ENCODE measurements around the gene DNMBP.
A peak's percentile ranks its signal among the peaks of the same experiment; 100 is the strongest.

DNA sequence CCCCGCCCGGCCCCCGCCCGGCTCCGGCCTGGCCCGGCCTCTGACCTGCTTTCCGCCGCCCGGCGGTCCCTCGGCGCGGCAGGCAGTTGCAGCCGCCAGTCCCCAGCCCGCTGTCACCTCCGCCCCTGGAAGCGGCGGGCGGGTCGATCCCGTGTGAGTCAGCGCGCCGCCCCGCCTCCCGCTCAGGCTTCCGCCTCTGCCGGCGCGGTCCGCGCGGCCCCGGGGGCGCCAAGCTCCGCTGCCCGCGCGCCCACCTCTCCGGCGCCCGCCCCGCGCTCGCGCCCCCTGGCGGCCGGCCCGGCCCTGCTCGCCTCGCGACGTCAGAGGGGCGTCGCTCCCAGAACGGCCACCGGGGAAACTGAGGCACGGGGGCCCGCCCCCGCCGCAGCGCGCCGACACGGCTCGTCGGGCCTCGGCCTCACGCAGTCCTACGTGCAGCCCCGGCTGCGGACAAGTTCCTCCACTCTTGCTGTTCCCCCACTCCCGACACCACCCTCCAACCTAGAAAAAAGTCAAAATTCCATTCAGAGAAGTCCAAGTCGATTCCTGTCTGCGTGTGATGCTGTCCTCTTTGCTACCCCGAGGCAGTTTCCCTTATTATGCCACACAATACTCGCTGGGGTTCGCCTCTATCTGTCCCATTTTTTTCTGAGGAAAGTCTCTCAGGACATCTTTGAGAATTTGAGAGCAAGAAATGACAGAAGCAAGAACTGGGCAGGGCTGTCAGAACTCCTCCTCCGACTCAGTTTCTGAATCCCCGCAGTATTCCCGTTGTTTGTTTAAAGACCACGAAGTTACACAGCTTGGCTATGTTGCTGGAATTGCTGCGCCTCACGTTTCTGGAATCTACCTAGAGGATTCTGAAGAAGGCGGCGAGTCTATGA, at the start of gene DNMBP:
- TF ChIP-seq, protein P1, sequence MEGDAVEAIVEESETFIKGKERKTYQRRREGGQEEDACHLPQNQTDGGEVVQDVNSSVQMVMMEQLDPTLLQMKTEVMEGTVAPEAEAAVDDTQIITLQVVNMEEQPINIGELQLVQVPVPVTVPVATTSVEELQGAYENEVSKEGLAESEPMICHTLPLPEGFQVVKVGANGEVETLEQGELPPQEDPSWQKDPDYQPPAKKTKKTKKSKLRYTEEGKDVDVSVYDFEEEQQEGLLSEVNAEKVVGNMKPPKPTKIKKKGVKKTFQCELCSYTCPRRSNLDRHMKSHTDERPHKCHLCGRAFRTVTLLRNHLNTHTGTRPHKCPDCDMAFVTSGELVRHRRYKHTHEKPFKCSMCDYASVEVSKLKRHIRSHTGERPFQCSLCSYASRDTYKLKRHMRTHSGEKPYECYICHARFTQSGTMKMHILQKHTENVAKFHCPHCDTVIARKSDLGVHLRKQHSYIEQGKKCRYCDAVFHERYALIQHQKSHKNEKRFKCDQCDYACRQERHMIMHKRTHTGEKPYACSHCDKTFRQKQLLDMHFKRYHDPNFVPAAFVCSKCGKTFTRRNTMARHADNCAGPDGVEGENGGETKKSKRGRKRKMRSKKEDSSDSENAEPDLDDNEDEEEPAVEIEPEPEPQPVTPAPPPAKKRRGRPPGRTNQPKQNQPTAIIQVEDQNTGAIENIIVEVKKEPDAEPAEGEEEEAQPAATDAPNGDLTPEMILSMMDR (conservative IDR thresholded peaks at IDR 0.05; ENCODE audit: low read depth, low read length), result peak; percentile 64
- TF ChIP-seq ELK1 (IDR thresholded peaks at IDR 0.05; ENCODE audit: borderline replicate concordance, low read depth, low read length) (no peak), MXI1 (IDR thresholded peaks at IDR 0.05; ENCODE audit: borderline replicate concordance, low read depth, low read length) (peak; percentile 74; the same call in 1 of the 2 replicates), CEBPB (IDR thresholded peaks at IDR 0.05; ENCODE audit: low read depth, low read length) (no peak; the same call in 1 of the 2 replicates), POLR2A (IDR thresholded peaks at IDR 0.05; ENCODE audit: low read depth, low read length) (0 out of 2 replicates have a peak, but pooled peaks have one; percentile 26)
